Ramos (cell line): ENCODE data around the gene MFRP.

ENCODE experiments used
- in situ Hi-C: fragments of 300-500 bp; cut with MboI; formaldehyde crosslinking; loops from one replicate; pipeline ENCODE4 v1.14.3; 2022; ENCODE audit warnings: low sequenced_read_pairs; ENCODE audit not compliant: unreplicated experiment

MFRP gene

DNA sequence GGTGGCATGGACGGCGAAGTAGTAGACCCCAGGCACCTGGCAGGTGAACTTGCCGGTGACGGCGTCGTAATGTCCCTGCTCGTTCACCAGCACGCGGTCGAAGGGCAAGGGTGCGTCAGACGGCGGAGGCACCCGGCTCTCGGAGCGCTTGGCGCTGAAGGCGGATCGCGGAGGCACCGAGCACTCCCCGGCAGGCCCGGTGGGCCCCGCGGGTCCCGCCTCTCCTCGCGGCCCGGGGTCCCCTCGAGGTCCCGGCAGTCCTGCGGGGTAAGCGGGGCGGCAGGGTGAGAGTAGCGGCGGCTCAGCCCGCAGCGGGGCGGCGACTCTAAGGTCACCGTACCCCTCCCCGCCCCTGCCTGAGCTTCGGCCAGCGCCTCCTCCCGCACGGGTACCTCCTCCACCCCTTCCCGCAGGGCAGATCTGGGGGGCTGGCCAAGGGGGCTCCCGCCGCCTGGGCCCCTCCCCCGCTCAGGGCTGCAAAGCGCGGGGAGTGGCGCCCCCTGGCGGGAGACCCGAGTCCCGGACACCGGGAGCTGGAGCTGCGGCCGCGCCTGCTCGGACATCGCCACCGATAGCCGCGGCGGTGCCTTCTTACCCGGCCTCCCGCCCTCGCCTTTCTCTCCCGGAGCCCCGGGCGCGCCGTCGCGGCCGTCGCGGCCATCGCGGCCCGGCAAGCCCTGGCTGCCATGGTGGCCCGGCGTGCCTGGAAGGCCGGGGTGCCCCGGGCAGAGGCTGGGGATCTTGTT lies 6.7 kb downstream of the MFRP start:
- in situ Hi-C loops = no loop called here

GRCh38 chr11:119338965-119339588 lies 7.4 kb downstream of the MFRP start:
- in situ Hi-C loops = no loop called here

- in situ Hi-C loops = no loop called here
These were observed 8.1 kb downstream of the MFRP start for GRCh38 chr11:119338318-119338890.

- in situ Hi-C loops = no loop called here
These were observed 8.8 kb downstream of the MFRP start for GRCh38 chr11:119337581-119338317.

- in situ Hi-C loops = no loop called here
These were observed 9.6 kb downstream of the MFRP start for GRCh38 chr11:119336744-119337469.

GRCh38 chr11:119335655-119336543 lies 10.6 kb downstream of the MFRP start:
- in situ Hi-C loops = no loop called here

GRCh38 chr11:119335091-119335654 lies 11.3 kb downstream of the MFRP start:
- in situ Hi-C loops = no loop called here

- in situ Hi-C loops = no loop called here
These were observed 12.2 kb downstream of the MFRP start, which contains the start of gene RNF26 for GRCh38 chr11:119334174-119334930. RNF26 (plus strand) TSS chr11:119334527; CDS start chr11:119335123, 596 bp downstream.

DNA sequence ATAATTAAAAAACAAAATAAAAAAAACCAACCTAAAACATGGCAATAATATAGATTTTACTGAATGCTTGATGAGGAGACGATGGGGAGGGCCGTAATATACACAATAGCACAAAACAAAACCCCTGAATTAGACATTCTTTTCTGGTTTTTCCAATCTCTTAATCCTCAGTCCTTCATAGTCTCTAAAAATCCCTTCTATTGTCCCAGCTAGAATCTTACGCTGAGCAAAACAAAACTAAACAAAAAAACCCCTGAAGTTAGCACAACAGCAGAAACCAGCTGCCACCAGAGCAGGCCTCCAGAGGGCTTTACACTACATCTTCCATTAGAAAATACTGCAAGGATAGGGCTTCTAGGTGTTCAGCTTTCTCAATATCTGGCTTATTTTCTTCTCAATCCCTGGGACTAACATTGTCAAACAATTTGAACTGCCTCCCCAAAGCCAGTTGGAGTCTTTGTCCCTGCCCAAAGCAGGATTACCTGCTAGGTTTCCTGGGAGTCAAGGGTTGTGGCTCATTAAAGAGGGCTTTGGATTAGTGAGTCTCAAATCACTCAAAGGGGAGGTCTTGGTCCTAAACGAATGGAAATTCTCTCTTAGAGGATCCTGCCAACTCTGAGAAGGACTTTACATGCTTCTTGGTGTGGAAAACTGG lies 14.3 kb downstream of the MFRP start:
- in situ Hi-C loops = no loop called here

DNA sequence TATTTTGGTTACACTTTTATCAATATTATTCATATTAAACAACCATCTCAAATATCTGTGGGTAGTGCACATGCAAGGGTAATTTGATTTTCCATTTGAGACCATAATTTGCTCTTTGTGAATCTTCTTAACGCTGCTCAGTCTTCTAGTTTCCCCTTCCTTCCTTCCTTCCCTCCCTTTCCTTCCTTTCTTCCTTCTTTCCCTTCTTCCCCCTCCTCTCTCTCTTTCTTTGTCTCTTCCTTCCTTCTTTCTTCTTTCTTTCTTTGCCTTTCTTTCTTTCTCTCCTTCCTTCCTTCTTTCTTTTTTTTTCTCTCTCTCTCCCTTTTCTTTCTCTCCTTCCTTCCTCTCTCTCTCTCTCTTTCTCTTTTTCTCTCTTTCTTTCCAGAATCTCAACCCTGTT lies 16.3 kb downstream of the MFRP start:
- in situ Hi-C loops = no loop called here

DNA sequence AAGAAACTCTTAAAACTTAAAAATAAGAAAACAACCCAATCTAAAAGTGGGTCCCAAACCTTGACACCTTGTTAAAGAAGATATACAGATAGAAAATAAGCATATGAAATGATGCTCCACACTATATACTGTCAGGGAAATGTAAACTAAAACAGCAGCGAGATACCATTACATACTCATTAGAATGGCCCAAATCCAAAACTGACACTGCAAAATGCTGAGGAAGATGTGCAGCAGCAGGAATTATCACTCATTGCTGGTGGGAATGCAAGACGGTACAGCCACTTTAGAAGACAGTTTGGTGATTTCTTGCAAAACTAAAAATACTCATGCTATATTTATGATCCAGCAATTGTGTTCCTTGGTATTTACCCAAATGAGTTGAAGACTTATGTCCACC lies 17.2 kb downstream of the MFRP start:
- in situ Hi-C loops = no loop called here

- in situ Hi-C loops = no loop called here
These were observed 22.3 kb downstream of the MFRP start for GRCh38 chr11:119324189-119324588.

GRCh38 chr11:119323532-119324033 lies 22.9 kb downstream of the MFRP start:
- in situ Hi-C loops = no loop called here

- in situ Hi-C loops = no loop called here
These were observed 23.5 kb downstream of the MFRP start for GRCh38 chr11:119322921-119323531.

DNA sequence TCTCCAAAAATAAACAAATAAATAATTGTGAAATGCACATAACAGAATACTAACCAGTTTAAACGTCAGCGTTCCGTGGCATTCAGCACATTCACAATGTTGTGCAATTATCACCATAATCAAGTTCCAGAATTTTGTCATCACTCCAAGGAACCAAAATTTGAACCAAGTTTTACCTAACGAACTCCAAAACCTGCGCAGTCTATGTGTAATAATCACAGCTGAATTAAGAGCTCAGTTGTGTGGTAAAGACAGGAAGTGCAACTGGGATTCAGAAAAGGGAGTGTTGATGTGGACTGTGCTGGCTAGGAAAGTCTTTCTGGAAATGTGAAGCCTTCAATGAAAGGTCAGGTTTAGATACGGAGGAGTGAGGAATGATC lies 24.2 kb downstream of the MFRP start:
- in situ Hi-C loops = no loop called here

DNA sequence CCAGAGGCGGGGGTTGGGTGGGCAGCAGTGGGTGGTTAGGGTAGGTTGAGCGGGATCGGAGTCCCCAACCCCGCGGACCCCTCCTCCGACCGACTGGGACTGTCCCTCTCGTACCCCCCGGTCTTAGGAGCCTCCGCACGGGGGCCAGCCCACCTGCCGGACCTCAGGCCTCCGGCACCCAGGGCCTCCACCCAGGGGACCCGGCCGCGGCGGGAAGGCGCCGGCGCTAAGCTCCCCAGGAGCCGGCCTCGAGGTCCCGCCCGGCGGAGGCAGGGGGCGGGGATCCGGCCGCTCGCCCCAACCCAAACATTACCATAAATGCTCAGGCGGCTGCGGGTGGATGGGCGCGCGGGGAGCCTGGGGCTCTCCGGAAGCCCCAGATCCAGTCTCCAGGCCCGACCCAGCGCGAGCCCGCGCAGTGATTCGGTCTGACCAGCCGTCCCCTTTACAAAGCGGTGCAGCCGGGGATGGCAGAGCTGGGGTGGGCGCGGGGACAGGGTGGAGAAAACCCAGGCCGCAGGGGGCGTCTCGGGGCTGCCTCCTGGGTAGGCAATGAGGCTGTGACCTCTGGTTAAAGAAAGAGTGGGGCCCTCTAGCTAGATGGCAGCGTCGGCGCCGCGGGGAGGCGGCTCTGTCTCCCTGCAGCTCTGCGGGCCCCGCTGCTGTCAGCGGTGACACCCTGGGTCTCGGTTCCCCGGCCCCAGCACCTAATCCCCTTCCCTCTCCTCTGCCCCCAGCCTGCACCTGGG lies 25.6 kb downstream of the MFRP start:
- in situ Hi-C loops = no loop called here
